H9 (cell line): ENCODE data around the gene EPAS1. TPM values are rescaled to one million over a fixed set of nuclear protein-coding genes. Genes with fewer than 3 reads are reported as not detected.

Experiments used
- DNase-seq: peaks from one replicate; pipeline ENCODE4 v3.0.0-alpha.2; 2017
- H2AFZ ChIP-seq: one replicate; pipeline ENCODE4 v1.6.1; 2013; ENCODE audit warnings: mild to moderate bottlenecking, low read length, control low read depth, moderate library complexity
- H2AK5ac ChIP-seq: 2 replicates; pipeline ENCODE4 v1.6.1; 2013; ENCODE audit warnings: low read length, control low read depth, mixed read lengths; ENCODE audit not compliant: insufficient read length
- H2BK120ac ChIP-seq: one replicate; pipeline ENCODE4 v1.6.1; 2013; ENCODE audit warnings: low read depth, mild to moderate bottlenecking, low read length, control low read depth, inconsistent platforms; ENCODE audit not compliant: poor library complexity, severe bottlenecking
- H2BK12ac ChIP-seq: 2 replicates; pipeline ENCODE4 v1.6.1; 2013; ENCODE audit warnings: low read length, control low read depth, mixed read lengths, low read depth; ENCODE audit not compliant: insufficient read length
- H2BK15ac ChIP-seq: 2 replicates; pipeline ENCODE4 v1.6.1; 2013; ENCODE audit warnings: low read depth, low read length, control low read depth
- H2BK20ac ChIP-seq: one replicate; pipeline ENCODE4 v1.6.1; 2013; ENCODE audit warnings: low read depth, mild to moderate bottlenecking, low read length, control low read depth, inconsistent platforms; ENCODE audit not compliant: poor library complexity, severe bottlenecking
- H2BK5ac ChIP-seq: 2 replicates; pipeline ENCODE4 v1.6.1; 2013; ENCODE audit warnings: low read length, control low read depth, mixed read lengths; ENCODE audit not compliant: insufficient read length
- H3K14ac ChIP-seq: 2 replicates; pipeline ENCODE4 v1.6.1; 2013; ENCODE audit warnings: low read length, control low read depth; ENCODE audit not compliant: insufficient read depth
- H3K18ac ChIP-seq: 2 replicates; pipeline ENCODE4 v1.6.1; 2013; ENCODE audit warnings: low read depth, mild to moderate bottlenecking, mixed read lengths, low read length, control low read depth; ENCODE audit not compliant: insufficient read length
- H3K23ac ChIP-seq: 2 replicates; pipeline ENCODE4 v1.6.1; 2013; ENCODE audit warnings: low read length, control low read depth, mixed read lengths, low read depth; ENCODE audit not compliant: insufficient read length
- H3K23me2 ChIP-seq: 2 replicates; pipeline ENCODE4 v1.6.1; 2013; ENCODE audit warnings: low read depth, mild to moderate bottlenecking, mixed read lengths, low read length, control low read depth; ENCODE audit not compliant: insufficient read length, poor library complexity, severe bottlenecking
- H3K27ac ChIP-seq: 2 replicates; pipeline ENCODE4 v1.5.1; 2013; ENCODE audit warnings: low read length, control low read depth, mixed read lengths, low read depth; ENCODE audit not compliant: insufficient read length
- H3K27me3 ChIP-seq: 2 replicates; pipeline ENCODE4 v1.6.1; 2013; ENCODE audit warnings: low read length, control low read depth, inconsistent platforms; ENCODE audit not compliant: insufficient read depth
- H3K4ac ChIP-seq: 2 replicates; pipeline ENCODE4 v1.6.1; 2013; ENCODE audit warnings: low read depth, mild to moderate bottlenecking, control low read depth, inconsistent platforms, low read length, moderate library complexity
- H3K4me1 ChIP-seq: 2 replicates; pipeline ENCODE4 v1.6.1; 2013; ENCODE audit warnings: low read length, control low read depth, inconsistent platforms; ENCODE audit not compliant: insufficient read depth
- H3K4me2 ChIP-seq: 2 replicates; pipeline ENCODE4 v1.6.1; 2013; ENCODE audit warnings: low read length, control low read depth, mixed read lengths; ENCODE audit not compliant: insufficient read length, insufficient read depth
- H3K56ac ChIP-seq: 2 replicates; pipeline ENCODE4 v1.6.1; 2013; ENCODE audit warnings: low read depth, mild to moderate bottlenecking, mixed read lengths, low read length, control low read depth; ENCODE audit not compliant: insufficient read length
- H3K79me1 ChIP-seq: 2 replicates; pipeline ENCODE4 v1.6.1; 2013; ENCODE audit warnings: low read depth, mild to moderate bottlenecking, moderate library complexity, low read length, control low read depth, inconsistent platforms; ENCODE audit not compliant: insufficient read depth, poor library complexity, severe bottlenecking
- H3K79me2 ChIP-seq: 2 replicates; pipeline ENCODE4 v1.6.1; 2013; ENCODE audit warnings: low read length, control low read depth, inconsistent platforms; ENCODE audit not compliant: insufficient read depth
- H3K9ac ChIP-seq: 2 replicates; pipeline ENCODE4 v1.6.1; 2013; ENCODE audit warnings: low read length, control low read depth, mixed read lengths; ENCODE audit not compliant: insufficient read length; ENCODE audit errors: extremely low read depth
- H3K9me3 ChIP-seq: one replicate; pipeline ENCODE4 v1.6.1; 2013; ENCODE audit warnings: low read depth, low read length, inconsistent platforms; ENCODE audit not compliant: control insufficient read depth
- H3T11ph ChIP-seq: one replicate; pipeline ENCODE4 v1.6.1; 2013; ENCODE audit warnings: mild to moderate bottlenecking, low read length, control low read depth, inconsistent platforms
- H4K20me1 ChIP-seq: one replicate; pipeline ENCODE4 v1.6.1; 2013; ENCODE audit not compliant: control insufficient read depth, insufficient read length, insufficient read depth
- H4K5ac ChIP-seq: 2 replicates; pipeline ENCODE4 v1.6.1; 2013; ENCODE audit warnings: low read depth, mild to moderate bottlenecking, mixed read lengths, low read length, control low read depth; ENCODE audit not compliant: insufficient read length
- H4K8ac ChIP-seq: replicated peaks from 2 replicates; pipeline ENCODE4 v1.6.1; 2013; ENCODE audit warnings: low read length, control low read depth, mixed read lengths, low read depth; ENCODE audit not compliant: insufficient read length
- H4K91ac ChIP-seq: 2 replicates; pipeline ENCODE4 v1.6.1; 2013; ENCODE audit warnings: low read depth, mild to moderate bottlenecking, moderate library complexity, mixed read lengths, low read length, control low read depth; ENCODE audit not compliant: insufficient read length
- H3K27ac Mint-ChIP-seq, 3 experiments: 2 replicates in 2 of 3; 3 replicates in 1 of 3; pipeline ENCODE4 v1.8.0; 2020 to 2021; ENCODE audit warnings: mixed read lengths in 3 of 3, mild to moderate bottlenecking in 1 of 3, moderate library complexity in 1 of 3
- H3K27me3 Mint-ChIP-seq: 2 replicates; pipeline ENCODE4 v1.8.0; 2021; ENCODE audit warnings: low read depth, mild to moderate bottlenecking, moderate library complexity, mixed read lengths
- H3K36me3 Mint-ChIP-seq, 3 experiments: 2 replicates in 2 of 3; 3 replicates in 1 of 3; pipeline ENCODE4 v1.8.0; 2020 to 2021; ENCODE audit warnings: low read depth in 3 of 3, mixed read lengths in 3 of 3; ENCODE audit not compliant: insufficient read depth in 1 of 3
- H3K4me1 Mint-ChIP-seq, 2 experiments: 2 replicates each; pipeline ENCODE4 v1.8.0; 2020; ENCODE audit warnings: mixed read lengths in 2 of 2
- H3K4me3 Mint-ChIP-seq, 2 experiments: 2 replicates in 1 of 2; 3 replicates in 1 of 2; pipeline ENCODE4 v1.8.0; 2020 to 2021; ENCODE audit warnings: mild to moderate bottlenecking in 2 of 2, mixed read lengths in 2 of 2, moderate library complexity in 1 of 2
- H3K9me3 Mint-ChIP-seq, 2 experiments: 2 replicates in 1 of 2; 3 replicates in 1 of 2; pipeline ENCODE4 v1.8.0; 2020; ENCODE audit warnings: mild to moderate bottlenecking in 2 of 2, mixed read lengths in 2 of 2, moderate library complexity in 1 of 2
- CTCF ChIP-seq: fragments of 200-600 bp; sonication (generic); conservative IDR thresholded peaks from 3 replicates; pipeline ENCODE4 v1.8.0; 2021; ENCODE audit warnings: antibody characterized with exemption, mild to moderate bottlenecking
- WGBS: extraction: QIAGEN DNeasy Blood & Tissue Kit; methylation state at CpG from one replicate; pipeline ENCODE4 v1.1.7; 2013; ENCODE audit warnings: missing lambda C conversion rate, low lambda C conversion rate, mixed read lengths; ENCODE audit not compliant: insufficient read length; ENCODE audit errors: extremely low coverage; 5-methylcytosine and 5-hydroxymethylcytosine counted together
- total RNA-seq: library from RNA; stranded (reverse); gene quantifications from 2 replicates; pipeline ENCODE4 v1.2.1, GENCODE V29; 2021

The EPAS1 gene
- total RNA-seq, 1 experiment from 2014 or later: 1.1 TPM

GRCh38 chr2:46259777-46260168 lies 37.4 kb upstream of the EPAS1 start:
- no peaks in the 10 kb centered on the region for H3K27me3 ChIP-seq
- no peaks in the 10 kb centered on the region for H3K4me1 Mint-ChIP-seq
- no peak overlapping the region for H2BK12ac ChIP-seq
- no peak overlapping the region for H2AK5ac ChIP-seq
- H3K27ac Mint-ChIP-seq: no peak overlapping the region
- H2BK15ac ChIP-seq: no peak overlapping the region
- no peak overlapping the region for H3K4me3 Mint-ChIP-seq
- DNase-seq: no peak
- H3K23me2 ChIP-seq: no peaks in the 10 kb centered on the region
- no peak overlapping the region for H4K91ac ChIP-seq
- no CpG with 5 or more reads among the region's 1 CpG for WGBS
- H3K4ac ChIP-seq: no peak overlapping the region
- H2BK20ac ChIP-seq: no peak overlapping the region
- H3K27me3 Mint-ChIP-seq: peaks cover 4% of the 10 kb centered on the region; the same call in 1 of the 2 replicates
- no peak overlapping the region for H4K5ac ChIP-seq
- H3K4me1 ChIP-seq: no peaks in the 10 kb centered on the region
- no peaks in the 10 kb centered on the region for H3K9me3 ChIP-seq
- H2AFZ ChIP-seq: no peak overlapping the region
- no peak overlapping the region for H4K8ac ChIP-seq
- no peaks in the 10 kb centered on the region for H4K20me1 ChIP-seq
- no peak overlapping the region for H3K27ac ChIP-seq
- no peaks in the 10 kb centered on the region for H3K79me2 ChIP-seq
- no peaks in the 10 kb centered on the region for H3K36me3 Mint-ChIP-seq
- H3K9ac ChIP-seq: no peak overlapping the region
- H3K9me3 Mint-ChIP-seq: no peaks in the 10 kb centered on the region
- no peak overlapping the region for H3K4me2 ChIP-seq
- no peak overlapping the region for H3T11ph ChIP-seq
- TF ChIP-seq CTCF: no peak
- no peak overlapping the region for H3K14ac ChIP-seq
- H3K79me1 ChIP-seq: no peaks in the 10 kb centered on the region
- H3K18ac ChIP-seq: no peak overlapping the region
- no peak overlapping the region for H3K23ac ChIP-seq
- no peak overlapping the region for H2BK120ac ChIP-seq
- no peak overlapping the region for H2BK5ac ChIP-seq
- H3K56ac ChIP-seq: no peak overlapping the region
